ENCODE results near the gene PACS2. TPM values are rescaled to one million over a fixed set of nuclear protein-coding genes. Genes with fewer than 3 reads are reported as not detected.

Gene PACS2
- total and polyA plus RNA-seq, 2 experiments from 2014 or later = 41.1 to 54.5 TPM

GRCh38 chr14:105385698-105386365 lies 71.3 kb downstream of the PACS2 start:
- no peak overlapping the region for H3K4me2 ChIP-seq
- no peak for DNase-seq (ENCODE audit: low spot score)
- no peak overlapping the region for H3K4me3 ChIP-seq
- no peaks in the 10 kb centered on the region for H3K9me2 ChIP-seq (replicated peaks; ENCODE audit: insufficient read depth)
- no peaks in the 10 kb centered on the region for H3K9me3 ChIP-seq (ENCODE audit: low read depth)
- no peaks in the 10 kb centered on the region for H3K79me2 ChIP-seq
- H3K4me1 ChIP-seq (ENCODE audit: insufficient read depth) = no peaks in the 10 kb centered on the region
- WGBS (ENCODE audit: low lambda C conversion rate, missing lambda C conversion rate) = 91% methylated on average over 22 of the region's 22 CpGs
- H2AFZ ChIP-seq = no peak overlapping the region
- TF ChIP-seq CTCF (IDR thresholded peaks at IDR 0.05; ENCODE audit: poor library complexity) (no peak), EZH2phosphoT487 (IDR thresholded peaks at IDR 0.05; ENCODE audit: low read depth, severe bottlenecking, unreplicated experiment) (no peak), EZH2 (IDR thresholded peaks at IDR 0.05; ENCODE audit: borderline replicate concordance) (no peak)
- H4K20me1 ChIP-seq (ENCODE audit: insufficient read depth, poor library complexity, severe bottlenecking) = no peaks in the 10 kb centered on the region
- H3K36me3 ChIP-seq (replicated peaks; ENCODE audit: insufficient read depth, low read depth) = no peaks in the 10 kb centered on the region
- no peak overlapping the region for H3K27ac ChIP-seq
- H3K27me3 ChIP-seq = no peaks in the 10 kb centered on the region

GRCh38 chr14:105386581-105387529 lies 72.3 kb downstream of the PACS2 start:
- no peaks in the 10 kb centered on the region for H3K4me1 ChIP-seq (ENCODE audit: insufficient read depth)

GRCh38 chr14:105387530-105387922 lies 73.0 kb downstream of the PACS2 start:
- no peak overlapping the region for H3K4me3 ChIP-seq
- no peaks in the 10 kb centered on the region for H3K9me3 ChIP-seq (ENCODE audit: low read depth)
- no peaks in the 10 kb centered on the region for H3K9me2 ChIP-seq (replicated peaks; ENCODE audit: insufficient read depth)
- H3K4me2 ChIP-seq = no peak overlapping the region
- H3K27ac ChIP-seq = no peak overlapping the region
- H3K79me2 ChIP-seq = no peaks in the 10 kb centered on the region
- TF ChIP-seq EZH2phosphoT487 (IDR thresholded peaks at IDR 0.05; ENCODE audit: low read depth, severe bottlenecking, unreplicated experiment) = no peak
- TF ChIP-seq CTCF (IDR thresholded peaks at IDR 0.05; ENCODE audit: poor library complexity) = no peak
- no peak for TF ChIP-seq EZH2 (IDR thresholded peaks at IDR 0.05; ENCODE audit: borderline replicate concordance)
- no peak overlapping the region for H2AFZ ChIP-seq
- no peak for DNase-seq (ENCODE audit: low spot score)
- H3K4me1 ChIP-seq (ENCODE audit: insufficient read depth) = no peaks in the 10 kb centered on the region
- H3K27me3 ChIP-seq = no peaks in the 10 kb centered on the region
- WGBS (ENCODE audit: low lambda C conversion rate, missing lambda C conversion rate) = 95% methylated on average over 10 of the region's 10 CpGs
- no peaks in the 10 kb centered on the region for H3K36me3 ChIP-seq (replicated peaks; ENCODE audit: insufficient read depth, low read depth)
- H4K20me1 ChIP-seq (ENCODE audit: insufficient read depth, poor library complexity, severe bottlenecking) = no peaks in the 10 kb centered on the region

More at GRCh38 chr14:105386581-105387529, 72.3 kb downstream of the PACS2 start:
- Histone ChIP-seq H3K36me3 (replicated peaks; ENCODE audit: insufficient read depth, low read depth) (no peaks in the 10 kb centered on the region), H3K79me2 (no peaks in the 10 kb centered on the region), H3K4me3 (no peak overlapping the region), H3K9me3 (ENCODE audit: low read depth) (no peaks in the 10 kb centered on the region), H3K4me2 (no peak overlapping the region), H4K20me1 (ENCODE audit: insufficient read depth, poor library complexity, severe bottlenecking) (no peaks in the 10 kb centered on the region), H2AFZ (no peak overlapping the region), H3K9me2 (replicated peaks; ENCODE audit: insufficient read depth) (no peaks in the 10 kb centered on the region), H3K27me3 (no peaks in the 10 kb centered on the region), H3K27ac (no peak overlapping the region)
- no peak for TF ChIP-seq CTCF (IDR thresholded peaks at IDR 0.05; ENCODE audit: poor library complexity)
- no peak for TF ChIP-seq EZH2phosphoT487 (IDR thresholded peaks at IDR 0.05; ENCODE audit: low read depth, severe bottlenecking, unreplicated experiment)
- TF ChIP-seq EZH2 (IDR thresholded peaks at IDR 0.05; ENCODE audit: borderline replicate concordance) = no peak
- DNase-seq (ENCODE audit: low spot score) = no peak
- 95% methylated on average over 32 of the region's 33 CpGs for WGBS (ENCODE audit: low lambda C conversion rate, missing lambda C conversion rate)
